Measurements from ENCODE around the gene AVEN. TPM values are rescaled to one million over a fixed set of nuclear protein-coding genes. Genes with fewer than 3 reads are reported as not detected.

The AVEN gene
- total and polyA plus RNA-seq, 5 donors, result 15.1 to 20.3 (median 17.3) TPM

DNA sequence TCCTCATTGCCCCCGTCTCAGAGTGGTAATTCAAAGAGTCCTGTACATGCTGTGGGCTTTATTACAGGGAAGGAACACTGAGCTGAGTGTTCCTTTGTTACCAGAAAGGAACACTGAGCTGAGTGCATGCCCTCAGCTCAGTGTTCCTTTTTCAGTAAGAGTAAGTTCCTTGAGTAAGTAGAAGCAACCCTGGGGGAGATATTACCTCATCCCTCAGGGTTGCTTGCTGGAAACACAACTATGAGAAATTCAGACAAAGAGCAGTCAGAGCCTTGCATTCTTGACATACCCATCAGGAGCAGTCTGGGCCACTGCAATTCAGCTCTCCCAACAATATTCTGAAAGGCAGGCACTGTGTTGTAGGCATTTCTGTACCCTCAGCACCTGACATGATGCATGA, 53.7 kb downstream of the AVEN start:
- whole genome bisulfite sequencing, result 73% methylated on average over 1 of the region's 1 CpG
- H3K27ac ChIP-seq (ENCODE audit: low read length), result no peak overlapping the region
- intact Hi-C loops (cut with DNase I), result no loop called here
- H3K4me1 ChIP-seq (ENCODE audit: control insufficient read depth, insufficient read depth, low read length), result no peaks in the 10 kb centered on the region
- H3K9me3 ChIP-seq (ENCODE audit: control insufficient read depth, low read length), result no peaks in the 10 kb centered on the region
- DNase-seq (no peak), ATAC-seq (peak in 1 of 2 donors; percentile 22)
- H3K4me3 ChIP-seq (ENCODE audit: low read length), result no peak overlapping the region
- no peaks in the 10 kb centered on the region for H3K27me3 ChIP-seq (ENCODE audit: control insufficient read depth, insufficient read depth)

DNA sequence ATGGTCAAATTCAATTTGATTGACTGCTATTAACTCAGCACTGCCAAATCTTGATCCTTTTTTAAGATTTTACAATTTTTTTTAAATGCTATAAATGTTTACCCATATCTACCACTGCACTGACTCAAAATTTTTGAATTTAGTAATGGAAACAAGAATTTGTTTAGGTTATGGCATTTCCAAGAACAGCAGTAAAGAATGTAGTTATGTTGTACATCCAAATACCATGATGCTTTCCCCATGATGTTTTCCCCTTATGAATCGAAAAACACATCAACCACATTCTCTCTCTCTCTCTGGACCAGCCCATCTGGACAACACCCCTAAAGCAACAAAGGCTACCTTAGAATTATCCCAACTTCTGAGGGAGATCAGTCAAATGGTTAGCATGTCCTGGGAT, 56.5 kb downstream of the AVEN start:
- no peaks in the 10 kb centered on the region for H3K9me3 ChIP-seq (ENCODE audit: control insufficient read depth, low read length)
- H3K4me3 ChIP-seq (ENCODE audit: low read length), result no peak overlapping the region
- WGBS, result 79% methylated on average over 1 of the region's 1 CpG
- DNase-seq (no peak), ATAC-seq (no peak)
- intact Hi-C loops (cut with DNase I), result no loop called here
- no peaks in the 10 kb centered on the region for H3K27me3 ChIP-seq (ENCODE audit: control insufficient read depth, insufficient read depth)
- no peaks in the 10 kb centered on the region for H3K4me1 ChIP-seq (ENCODE audit: control insufficient read depth, insufficient read depth, low read length)
- H3K27ac ChIP-seq (ENCODE audit: low read length), result no peak overlapping the region

DNA sequence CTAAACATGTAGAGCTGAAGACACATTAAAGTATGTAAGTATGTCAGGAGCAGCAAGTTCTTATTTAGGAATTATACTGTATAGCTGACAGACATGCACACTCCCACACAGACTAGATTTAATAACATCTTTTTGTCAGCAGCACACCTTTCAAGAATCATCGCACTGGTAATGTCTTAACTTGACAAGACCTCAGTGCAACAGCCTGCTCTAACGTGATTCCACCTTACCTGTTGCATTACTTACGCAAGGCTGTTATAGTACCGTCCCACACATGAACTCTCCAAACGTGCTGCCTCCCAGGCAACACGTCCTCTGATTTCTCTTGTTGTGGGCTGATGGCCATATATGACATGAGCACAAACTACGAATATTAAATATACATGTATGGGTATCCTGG, 58.8 kb downstream of the AVEN start:
- 66% methylated on average over 7 of the region's 7 CpGs for WGBS
- no peak overlapping the region for H3K4me3 ChIP-seq (ENCODE audit: low read length)
- H3K27ac ChIP-seq (ENCODE audit: low read length), result no peak overlapping the region
- no peaks in the 10 kb centered on the region for H3K27me3 ChIP-seq (ENCODE audit: control insufficient read depth, insufficient read depth)
- ATAC-seq (no peak), DNase-seq (no peak)
- H3K4me1 ChIP-seq (ENCODE audit: control insufficient read depth, insufficient read depth, low read length), result no peaks in the 10 kb centered on the region
- no peaks in the 10 kb centered on the region for H3K9me3 ChIP-seq (ENCODE audit: control insufficient read depth, low read length)
- intact Hi-C loops (cut with DNase I), result no loop called here

DNA sequence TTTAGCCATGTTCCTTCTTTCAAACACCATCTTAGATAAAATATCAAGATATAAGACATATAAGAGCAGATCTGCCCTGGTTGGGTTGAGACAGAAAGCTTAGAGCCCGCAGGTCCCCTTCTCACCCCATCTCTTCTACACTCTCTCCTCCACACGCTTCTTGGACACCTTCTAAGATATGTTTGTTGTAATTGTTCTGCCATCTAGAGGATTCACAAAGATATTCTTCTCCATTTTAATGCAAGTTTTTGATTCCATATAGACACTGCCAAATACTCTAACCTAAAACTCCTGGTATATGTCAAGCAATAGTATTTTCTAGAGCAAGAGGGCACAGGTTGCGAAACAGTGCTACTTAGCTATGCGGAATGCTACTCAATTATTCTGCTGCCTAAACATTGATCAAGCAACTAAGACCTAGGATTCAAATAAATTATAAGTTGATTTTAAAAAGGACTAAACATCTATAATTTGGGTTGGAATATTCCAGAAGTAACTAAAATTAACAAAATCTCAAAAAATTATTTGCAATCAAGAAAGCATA, 63.9 kb downstream of the AVEN start:
- Histone ChIP-seq H3K27ac (ENCODE audit: low read length) (no peak overlapping the region), H3K4me1 (ENCODE audit: control insufficient read depth, insufficient read depth, low read length) (no peaks in the 10 kb centered on the region), H3K27me3 (ENCODE audit: control insufficient read depth, insufficient read depth) (no peaks in the 10 kb centered on the region), H3K4me3 (ENCODE audit: low read length) (no peak overlapping the region), H3K9me3 (ENCODE audit: control insufficient read depth, low read length) (no peaks in the 10 kb centered on the region)
- DNase-seq, result no peak
- WGBS, result 87% methylated on average over 4 of the region's 4 CpGs
- intact Hi-C loops (cut with DNase I), result no loop called here
- no peak for ATAC-seq

DNA sequence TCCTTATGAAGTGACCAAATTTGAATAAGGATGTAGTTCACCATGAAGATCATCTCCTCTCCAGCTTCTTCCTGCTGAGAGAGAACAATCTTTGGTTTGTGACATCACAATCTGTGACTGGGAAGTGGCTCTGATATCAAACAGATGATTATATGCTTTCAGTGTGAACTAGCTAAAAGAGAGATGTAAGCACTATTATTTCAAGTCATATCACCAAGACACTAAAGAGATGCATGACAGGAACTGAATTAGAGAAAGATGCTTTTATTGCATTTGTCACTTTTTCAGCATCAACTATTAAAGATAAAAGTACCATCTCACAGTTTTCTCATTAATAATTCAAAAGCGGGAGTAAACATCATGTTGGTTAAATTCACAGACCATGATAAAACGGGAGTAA, 67.2 kb downstream of the AVEN start:
- Histone ChIP-seq H3K4me3 (ENCODE audit: low read length) (no peak overlapping the region), H3K27ac (ENCODE audit: low read length) (no peak overlapping the region), H3K27me3 (ENCODE audit: control insufficient read depth, insufficient read depth) (no peaks in the 10 kb centered on the region), H3K9me3 (ENCODE audit: control insufficient read depth, low read length) (no peaks in the 10 kb centered on the region), H3K4me1 (ENCODE audit: control insufficient read depth, insufficient read depth, low read length) (no peaks in the 10 kb centered on the region)
- WGBS, result 92% methylated on average over 2 of the region's 2 CpGs
- no peak for ATAC-seq
- DNase-seq, result no peak
- intact Hi-C loops (cut with DNase I), result no loop called here

DNA sequence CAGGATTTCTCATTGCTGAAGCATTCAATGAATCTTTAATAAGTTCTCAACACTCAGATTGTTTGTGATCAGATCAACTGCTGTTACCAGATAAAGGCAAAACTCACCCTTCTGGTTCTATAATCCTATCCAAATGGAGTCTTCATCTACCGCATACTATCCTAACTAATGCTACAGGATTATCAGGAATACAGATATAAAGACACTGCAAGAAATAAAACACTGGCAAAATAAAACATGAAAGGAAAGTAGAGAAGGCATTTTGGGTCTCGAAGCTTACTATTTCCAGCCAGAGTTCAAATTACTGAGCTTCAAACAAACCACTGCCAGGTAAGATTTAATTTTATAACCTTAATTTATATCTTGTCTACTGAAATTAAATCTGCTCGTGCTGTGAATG, 70.2 kb downstream of the AVEN start:
- no peak for DNase-seq
- no peaks in the 10 kb centered on the region for H3K9me3 ChIP-seq (ENCODE audit: control insufficient read depth, low read length)
- no peak overlapping the region for H3K4me3 ChIP-seq (ENCODE audit: low read length)
- intact Hi-C loops (cut with DNase I), result no loop called here
- no peak for ATAC-seq
- H3K27me3 ChIP-seq (ENCODE audit: control insufficient read depth, insufficient read depth), result no peaks in the 10 kb centered on the region
- 83% methylated on average over 3 of the region's 3 CpGs for WGBS
- H3K4me1 ChIP-seq (ENCODE audit: control insufficient read depth, insufficient read depth, low read length), result no peaks in the 10 kb centered on the region
- no peak overlapping the region for H3K27ac ChIP-seq (ENCODE audit: low read length)

DNA sequence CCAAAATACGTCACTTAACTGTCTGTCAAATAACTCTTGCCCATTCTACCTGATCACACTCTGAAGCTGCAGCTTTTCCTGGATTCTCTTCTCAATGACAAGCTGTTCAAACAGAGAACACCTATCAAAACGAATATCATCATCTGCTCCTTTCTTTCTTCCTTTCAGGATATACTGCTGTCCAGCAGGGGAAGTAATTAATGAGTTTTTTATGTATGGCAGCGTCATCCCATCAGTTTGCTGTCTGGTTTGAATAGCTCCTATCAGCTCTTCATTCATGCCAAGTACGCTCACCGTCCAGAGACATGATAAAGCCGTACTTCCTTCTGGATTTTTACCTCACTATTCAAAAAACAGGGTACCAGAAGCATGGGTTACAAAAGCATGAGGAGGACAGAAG, 70.8 kb downstream of the AVEN start, which contains the start of gene CHRM5:
TSS of gene CHRM5 (plus strand) at position 274 of the 400 bp plus-strand sequence. CDS start 94,221 bp downstream, outside the sequence.
- ATAC-seq, result no peak
- intact Hi-C loops (cut with DNase I), result no loop called here
- H3K27ac ChIP-seq (ENCODE audit: low read length), result no peak within 1 kb of the TSS
- no peaks in the 10 kb centered on the region for H3K27me3 ChIP-seq (ENCODE audit: control insufficient read depth, insufficient read depth)
- WGBS, result 32% methylated on average over 6 of the region's 6 CpGs
- no peaks in the 10 kb centered on the region for H3K4me1 ChIP-seq (ENCODE audit: control insufficient read depth, insufficient read depth, low read length)
- no peak for DNase-seq
- H3K4me3 ChIP-seq (ENCODE audit: low read length), result no peak within 1 kb of the TSS
- H3K9me3 ChIP-seq (ENCODE audit: control insufficient read depth, low read length), result no peaks in the 10 kb centered on the region

DNA sequence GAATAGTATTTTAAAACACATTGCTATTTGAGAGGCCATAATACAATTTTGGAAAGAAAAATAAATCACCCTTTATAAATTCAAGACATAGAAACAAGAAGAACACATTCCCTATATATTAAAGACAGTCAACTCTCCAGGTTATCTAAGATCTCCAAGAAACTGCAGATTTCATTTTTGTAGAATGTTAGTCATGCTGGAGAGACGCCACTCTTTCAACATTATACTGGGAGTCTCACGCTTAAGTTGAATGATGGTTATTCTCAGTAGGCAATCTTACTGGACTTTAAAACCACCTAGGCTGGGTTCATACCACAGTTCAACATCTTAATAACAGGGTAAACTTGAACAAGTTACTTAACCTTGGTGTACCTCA, 74.4 kb downstream of the AVEN start:
- WGBS, result 98% methylated on average over 2 of the region's 2 CpGs
- DNase-seq (no peak), ATAC-seq (no peak)
- intact Hi-C loops (cut with DNase I), result no loop called here
- Histone ChIP-seq H3K4me1 (ENCODE audit: control insufficient read depth, insufficient read depth, low read length) (no peaks in the 10 kb centered on the region), H3K4me3 (ENCODE audit: low read length) (no peak overlapping the region), H3K27me3 (ENCODE audit: control insufficient read depth, insufficient read depth) (no peaks in the 10 kb centered on the region), H3K27ac (ENCODE audit: low read length) (no peak overlapping the region), H3K9me3 (ENCODE audit: control insufficient read depth, low read length) (no peaks in the 10 kb centered on the region)

DNA sequence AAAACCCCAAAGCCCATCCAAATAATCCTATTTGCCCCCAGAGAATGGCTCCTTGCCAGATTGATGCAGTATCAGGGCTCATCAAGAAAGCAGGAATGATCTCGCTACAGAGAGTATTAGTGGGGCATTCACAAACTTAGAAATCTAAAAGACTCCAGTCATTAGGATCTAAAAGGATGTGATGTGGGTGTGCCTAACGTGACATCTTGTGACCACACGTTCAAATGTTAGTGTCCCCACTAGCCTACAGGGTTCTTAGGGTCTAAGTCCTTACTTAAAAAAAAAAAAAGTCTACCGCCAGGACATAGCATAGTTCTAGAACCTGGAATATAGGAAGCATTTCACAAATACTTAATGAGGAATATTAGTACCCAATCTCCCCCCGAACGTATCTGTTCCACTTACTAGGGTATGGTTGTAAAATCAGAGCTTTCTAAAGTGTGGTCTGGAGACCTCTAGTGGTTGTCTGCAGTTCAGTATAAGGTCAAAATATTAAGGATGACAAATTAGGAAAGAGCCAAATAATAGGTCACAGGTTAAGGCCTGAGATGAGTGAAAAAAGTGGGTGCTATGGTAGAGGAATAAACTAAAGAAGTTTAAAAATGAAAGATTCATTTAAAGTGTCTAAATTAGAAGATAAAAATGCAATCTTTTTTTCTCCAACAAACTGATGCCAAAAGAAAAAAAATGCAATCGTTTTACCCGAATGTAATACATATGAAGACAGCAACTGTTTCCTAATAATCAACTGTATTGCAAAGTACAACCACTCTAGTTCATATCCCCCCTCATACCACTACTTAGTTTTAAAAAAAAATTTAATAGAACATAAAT, 75.0 kb downstream of the AVEN start:
- ATAC-seq (peak in 1 of 2 donors; percentile 45), DNase-seq (no peak)
- no peaks in the 10 kb centered on the region for H3K27me3 ChIP-seq (ENCODE audit: control insufficient read depth, insufficient read depth)
- WGBS, result 57% methylated on average over 8 of the region's 8 CpGs
- H3K27ac ChIP-seq (ENCODE audit: low read length), result no peak overlapping the region
- no peak overlapping the region for H3K4me3 ChIP-seq (ENCODE audit: low read length)
- intact Hi-C loops (cut with DNase I), result no loop called here
- no peaks in the 10 kb centered on the region for H3K4me1 ChIP-seq (ENCODE audit: control insufficient read depth, insufficient read depth, low read length)
- H3K9me3 ChIP-seq (ENCODE audit: control insufficient read depth, low read length), result no peaks in the 10 kb centered on the region

DNA sequence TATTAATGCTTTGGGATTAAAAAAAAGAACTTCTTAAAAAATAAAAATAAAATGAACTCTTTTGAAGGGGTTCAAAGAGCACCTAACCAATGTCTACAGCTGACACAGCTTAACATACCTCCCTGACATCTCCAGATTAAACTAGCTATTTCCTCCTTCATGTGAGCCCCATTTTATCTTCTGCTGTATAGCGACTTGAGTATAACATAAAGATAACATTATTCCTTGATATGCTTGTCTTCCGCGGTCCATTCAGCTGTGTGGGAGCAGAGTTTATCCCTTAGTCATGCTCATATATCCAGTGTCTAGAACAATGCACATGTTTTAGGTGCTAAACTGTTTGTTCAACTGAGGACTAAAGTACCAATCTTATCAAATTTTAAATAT, 78.5 kb downstream of the AVEN start:
- ATAC-seq (no peak), DNase-seq (no peak)
- H3K4me1 ChIP-seq (ENCODE audit: control insufficient read depth, insufficient read depth, low read length), result peaks cover 2% of the 10 kb centered on the region
- intact Hi-C loops (cut with DNase I), result no loop called here
- no peak overlapping the region for H3K4me3 ChIP-seq (ENCODE audit: low read length)
- WGBS, result 49% methylated on average over 3 of the region's 3 CpGs
- no peaks in the 10 kb centered on the region for H3K27me3 ChIP-seq (ENCODE audit: control insufficient read depth, insufficient read depth)
- no peaks in the 10 kb centered on the region for H3K9me3 ChIP-seq (ENCODE audit: control insufficient read depth, low read length)
- no peak overlapping the region for H3K27ac ChIP-seq (ENCODE audit: low read length)

DNA sequence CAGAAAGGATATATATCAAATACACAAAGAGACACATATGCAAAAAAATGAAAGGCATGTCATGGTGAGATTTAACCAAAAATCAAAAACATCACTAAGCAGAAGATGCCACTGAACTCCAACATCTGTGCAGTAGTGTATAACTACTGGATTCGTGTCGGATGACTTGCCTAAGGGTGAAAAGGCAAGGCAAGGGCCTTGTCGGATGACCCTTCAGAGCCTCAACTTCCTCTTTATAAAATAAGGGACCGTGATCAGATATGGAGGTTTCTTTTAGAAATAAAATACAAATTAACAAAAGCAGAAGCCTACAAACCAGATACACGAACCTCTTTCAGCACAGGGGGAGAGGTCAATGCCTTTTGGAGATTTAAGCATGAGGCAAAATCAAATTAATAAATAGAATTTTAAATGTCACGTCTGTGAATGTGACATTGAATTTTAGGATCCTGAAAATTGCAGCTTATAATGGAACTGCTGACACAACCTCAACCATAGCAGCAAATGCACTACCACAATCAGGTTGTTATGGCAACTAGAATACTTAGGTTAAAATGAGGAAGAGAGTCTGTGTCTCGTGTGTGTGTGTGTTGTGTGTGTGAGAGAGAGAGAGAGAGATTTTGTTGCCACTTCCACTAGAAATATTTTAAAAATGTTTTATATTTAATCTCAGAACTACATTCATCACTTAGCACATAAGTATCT, 79.0 kb downstream of the AVEN start:
- H3K4me3 ChIP-seq (ENCODE audit: low read length), result no peak overlapping the region
- 80% methylated on average over 7 of the region's 7 CpGs for WGBS
- intact Hi-C loops (cut with DNase I), result no loop called here
- peaks cover 2% of the 10 kb centered on the region for H3K4me1 ChIP-seq (ENCODE audit: control insufficient read depth, insufficient read depth, low read length)
- ATAC-seq (no peak), DNase-seq (no peak)
- H3K27me3 ChIP-seq (ENCODE audit: control insufficient read depth, insufficient read depth), result no peaks in the 10 kb centered on the region
- H3K27ac ChIP-seq (ENCODE audit: low read length), result no peak overlapping the region
- no peaks in the 10 kb centered on the region for H3K9me3 ChIP-seq (ENCODE audit: control insufficient read depth, low read length)

Data from right cardiac atrium (tissue), 5 donors.